Measurements from ENCODE around the gene ASIC2.

GRCh38 chr17:33053676-33054075 lies 239.4 kb downstream of the ASIC2 start:
- TF ChIP-seq CTCF (conservative IDR thresholded peaks at IDR 0.05; ENCODE audit: low read depth in 2 of 2) (no peak), EZH2 (IDR thresholded peaks at IDR 0.05; ENCODE audit: low read depth, unreplicated experiment) (no peak), POLR2AphosphoS5 (IDR thresholded peaks at IDR 0.05; ENCODE audit: low read depth) (no peak), JUNB (IDR thresholded peaks at IDR 0.05; ENCODE audit: unreplicated experiment) (no peak), NANOG (IDR thresholded peaks at IDR 0.05; ENCODE audit: borderline replicate concordance) (no peak), ZNF331 (CRISPR knock-in tag; IDR thresholded peaks at IDR 0.05; ENCODE audit: low read depth) (no peak), EZH2phosphoT487 (IDR thresholded peaks at IDR 0.05; ENCODE audit: unreplicated experiment) (no peak), CREB1 (CRISPR knock-in tag; IDR thresholded peaks at IDR 0.05; ENCODE audit: low read depth) (no peak), ZNF114 (CRISPR knock-in tag; IDR thresholded peaks at IDR 0.05) (no peak)
- TF ChIP-seq, protein P1, sequence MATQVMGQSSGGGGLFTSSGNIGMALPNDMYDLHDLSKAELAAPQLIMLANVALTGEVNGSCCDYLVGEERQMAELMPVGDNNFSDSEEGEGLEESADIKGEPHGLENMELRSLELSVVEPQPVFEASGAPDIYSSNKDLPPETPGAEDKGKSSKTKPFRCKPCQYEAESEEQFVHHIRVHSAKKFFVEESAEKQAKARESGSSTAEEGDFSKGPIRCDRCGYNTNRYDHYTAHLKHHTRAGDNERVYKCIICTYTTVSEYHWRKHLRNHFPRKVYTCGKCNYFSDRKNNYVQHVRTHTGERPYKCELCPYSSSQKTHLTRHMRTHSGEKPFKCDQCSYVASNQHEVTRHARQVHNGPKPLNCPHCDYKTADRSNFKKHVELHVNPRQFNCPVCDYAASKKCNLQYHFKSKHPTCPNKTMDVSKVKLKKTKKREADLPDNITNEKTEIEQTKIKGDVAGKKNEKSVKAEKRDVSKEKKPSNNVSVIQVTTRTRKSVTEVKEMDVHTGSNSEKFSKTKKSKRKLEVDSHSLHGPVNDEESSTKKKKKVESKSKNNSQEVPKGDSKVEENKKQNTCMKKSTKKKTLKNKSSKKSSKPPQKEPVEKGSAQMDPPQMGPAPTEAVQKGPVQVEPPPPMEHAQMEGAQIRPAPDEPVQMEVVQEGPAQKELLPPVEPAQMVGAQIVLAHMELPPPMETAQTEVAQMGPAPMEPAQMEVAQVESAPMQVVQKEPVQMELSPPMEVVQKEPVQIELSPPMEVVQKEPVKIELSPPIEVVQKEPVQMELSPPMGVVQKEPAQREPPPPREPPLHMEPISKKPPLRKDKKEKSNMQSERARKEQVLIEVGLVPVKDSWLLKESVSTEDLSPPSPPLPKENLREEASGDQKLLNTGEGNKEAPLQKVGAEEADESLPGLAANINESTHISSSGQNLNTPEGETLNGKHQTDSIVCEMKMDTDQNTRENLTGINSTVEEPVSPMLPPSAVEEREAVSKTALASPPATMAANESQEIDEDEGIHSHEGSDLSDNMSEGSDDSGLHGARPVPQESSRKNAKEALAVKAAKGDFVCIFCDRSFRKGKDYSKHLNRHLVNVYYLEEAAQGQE (IDR thresholded peaks at IDR 0.05; ENCODE audit: unreplicated experiment), result no peak
